K562 (cell line): Measurements from ENCODE around the gene HSD11B1L. TPM values are rescaled to one million over a fixed set of nuclear protein-coding genes. Genes with fewer than 3 reads are reported as not detected.

Source experiments
- ATAC-seq: fragments of 200-7000 bp; cut with Tn5 transposase; 3 replicates; pipeline ENCODE4 v1.9.1; 2020; ENCODE audit warnings: moderate library complexity
- BruUV-seq: library from RNA; stranded (reverse); fragments of 400-500 nt; replicated peaks from 2 replicates; lab custom pipeline; 2021; lab: Mats Ljungman, UMichigan
- CTCF ChIA-PET: fragments of 300-600 bp; formaldehyde crosslinking; extraction: SDS; loops from one replicate; lab custom pipeline; 2021; ENCODE audit warnings: low intra/inter-chr PET ratio; lab: Yijun Ruan, JAX
- POLR2A ChIA-PET: fragments of 300-600, 350-650 bp; sonication (Branson Sonifier 250); formaldehyde crosslinking; extraction: SDS; loops from one replicate; lab custom pipeline; 2021; ENCODE audit warnings: antibody characterized with exemption, inconsistent platforms; lab: Yijun Ruan, JAX
- DNase-seq, 4 experiments: peaks; one replicate each; pipeline versions ENCODE4 v3.0.0 to v3.0.0-alpha.2; 2011 to 2018; ENCODE audit warnings: low spot score in 3 of 4, mixed read lengths in 3 of 4; ENCODE audit errors: extremely low read depth in 1 of 4
- FAIRE-seq: peaks from 2 replicates; lab custom pipeline; 2011; peaks lifted over from hg19 to GRCh38; lab: Jason Lieb, UNC
- H2AFZ ChIP-seq: 2 replicates; pipeline ENCODE4 v1.6.0; 2011; ENCODE audit warnings: low read depth, low read length, control low read depth, inconsistent platforms
- H3K27ac ChIP-seq: fragments of 200-600 bp; 3 replicates; pipeline ENCODE4 v1.8.0; 2011; ENCODE audit warnings: low read depth, mild to moderate bottlenecking, control low read depth, inconsistent platforms, low read length, moderate library complexity, mixed read lengths; ENCODE audit errors: extremely low read depth
- H3K27me3 ChIP-seq, 2 experiments: fragments of 300-600 bp in 1 of 2; 2 replicates in 1 of 2; 3 replicates in 1 of 2; pipeline versions ENCODE4 v1.6.0 to v1.8.0; 2011; ENCODE audit warnings: inconsistent platforms in 2 of 2, low read length in 2 of 2, mild to moderate bottlenecking in 1 of 2, mixed read lengths in 1 of 2, moderate library complexity in 1 of 2; ENCODE audit not compliant: control insufficient read depth in 2 of 2, insufficient read depth in 2 of 2
- H3K36me3 ChIP-seq: fragments of 300-600 bp; 3 replicates; pipeline ENCODE4 v1.8.0; 2011; ENCODE audit warnings: mild to moderate bottlenecking, low read length, inconsistent platforms; ENCODE audit not compliant: control insufficient read depth, insufficient read depth
- H3K4me1 ChIP-seq, 2 experiments: fragments of 200-600 bp in 1 of 2; replicated peaks in 1 of 2; 2 replicates in 1 of 2; 3 replicates in 1 of 2; pipeline versions ENCODE4 v1.5.1 to v1.8.0; 2011; ENCODE audit warnings: inconsistent platforms in 2 of 2, low read length in 2 of 2, mild to moderate bottlenecking in 1 of 2, mixed read lengths in 1 of 2, moderate library complexity in 1 of 2; ENCODE audit not compliant: control insufficient read depth in 2 of 2, insufficient read depth in 2 of 2
- H3K4me2 ChIP-seq: 2 replicates; pipeline ENCODE4 v1.6.1; 2011; ENCODE audit warnings: low read length, control low read depth, inconsistent platforms, mixed read lengths; ENCODE audit not compliant: insufficient read depth
- H3K4me3 ChIP-seq: fragments of 200-600 bp; sonication (generic), shearing (Covaris generic); 2 replicates; pipeline ENCODE4 v1.5.1; 2016; ENCODE audit warnings: control low read depth, inconsistent platforms
- H3K79me2 ChIP-seq: fragments of 200-600 bp; 3 replicates; pipeline ENCODE4 v1.8.0; 2011; ENCODE audit warnings: low read length, inconsistent platforms; ENCODE audit not compliant: control insufficient read depth, insufficient read depth
- H3K9ac ChIP-seq, 2 experiments: 2 replicates each; pipeline versions ENCODE4 v1.6.0 to v1.6.1; 2011; ENCODE audit warnings: low read depth in 2 of 2, low read length in 2 of 2, control low read depth in 1 of 2, inconsistent platforms in 1 of 2, mild to moderate bottlenecking in 1 of 2, mixed read lengths in 1 of 2; ENCODE audit not compliant: insufficient read depth in 1 of 2
- H3K9me1 ChIP-seq: one replicate; pipeline ENCODE4 v1.6.0; 2011; ENCODE audit warnings: inconsistent platforms, mild to moderate bottlenecking, low read length, moderate library complexity; ENCODE audit not compliant: control insufficient read depth, insufficient read depth
- H3K9me3 ChIP-seq: replicated peaks from 2 replicates; pipeline ENCODE4 v1.5.1; 2011; ENCODE audit warnings: low read depth, low read length, inconsistent platforms; ENCODE audit not compliant: control insufficient read depth, insufficient read depth
- H4K20me1 ChIP-seq: replicated peaks from 2 replicates; pipeline ENCODE4 v1.6.1; 2011; ENCODE audit warnings: low read length, inconsistent platforms, mixed read lengths; ENCODE audit not compliant: control insufficient read depth, insufficient read depth
- BRCA1 ChIP-seq, 2 experiments: fragments of 450-650 bp in 1 of 2; sonication (generic) in 1 of 2; formaldehyde crosslinking in 1 of 2; IDR thresholded peaks; 2 replicates each; pipeline versions ENCODE4 v1.5.0 to v1.6.1; 2017 to 2020; ENCODE audit warnings: mild to moderate bottlenecking in 1 of 2, missing genetic modification reagents in 1 of 2
- CTCFL ChIP-seq: IDR thresholded peaks from 2 replicates; pipeline ENCODE4 v1.6.1; 2011; ENCODE audit warnings: borderline replicate concordance, low read depth, mild to moderate bottlenecking, moderate library complexity, low read length; ENCODE audit not compliant: insufficient read depth, poor library complexity, severe bottlenecking
- EGR1 ChIP-seq: fragments of 450-650 bp; conservative IDR thresholded peaks from 2 replicates; pipeline ENCODE4 v1.6.1; 2017; ENCODE audit warnings: mild to moderate bottlenecking
- GTF2F1 ChIP-seq: IDR thresholded peaks from 2 replicates; pipeline ENCODE4 v1.6.1; 2011; ENCODE audit warnings: low read depth, low read length, improper control_type of control experiment
- KLF16 ChIP-seq: IDR thresholded peaks from 2 replicates; pipeline ENCODE4 v1.6.1; 2016; ENCODE audit warnings: antibody characterized with exemption
- NR2C2 ChIP-seq, 2 experiments: fragments of 200-800 bp in 1 of 2; sonication (Bioruptor generic) in 1 of 2; sonication (generic) in 1 of 2; formaldehyde crosslinking in 1 of 2; IDR thresholded peaks; 2 replicates each; pipeline versions ENCODE4 v1.6.1 to v1.8.0; 2016 to 2022; ENCODE audit warnings: mild to moderate bottlenecking in 1 of 2, missing compliant biosample characterization in 1 of 2, missing genetic modification characterization in 1 of 2, missing genetic modification reagents in 1 of 2
- SIN3A ChIP-seq, 2 experiments: fragments of 150-350 bp in 1 of 2; IDR thresholded peaks; 2 replicates each; pipeline ENCODE4 v1.6.1; 2011 to 2016; ENCODE audit warnings: borderline replicate concordance in 2 of 2, low read depth in 2 of 2, low read length in 2 of 2, mild to moderate bottlenecking in 2 of 2, moderate library complexity in 2 of 2; ENCODE audit not compliant: control insufficient read depth in 1 of 2
- TOE1 ChIP-seq, 2 experiments: fragments of 450-650 bp in 1 of 2; sonication (generic) in 1 of 2; formaldehyde crosslinking in 1 of 2; IDR thresholded peaks; 2 replicates each; pipeline versions ENCODE4 v1.7.1 to v1.8.0; 2016 to 2022; ENCODE audit warnings: borderline replicate concordance in 2 of 2, mild to moderate bottlenecking in 2 of 2, antibody characterized with exemption in 1 of 2, inconsistent platforms in 1 of 2, low read depth in 1 of 2, missing genetic modification reagents in 1 of 2, moderate library complexity in 1 of 2
- ZNF175 ChIP-seq: fragments of 200-800 bp; sonication (Bioruptor generic); IDR thresholded peaks from 2 replicates; pipeline ENCODE4 v1.6.1; 2016; ENCODE audit warnings: low read depth, mild to moderate bottlenecking, missing genetic modification characterization, missing compliant biosample characterization
- ZNF740 ChIP-seq, 3 experiments: fragments of 200-800 bp in 1 of 3; sonication (Bioruptor generic) in 1 of 3; sonication (generic) in 1 of 3; formaldehyde crosslinking in 1 of 3; IDR thresholded peaks; 2 replicates each; pipeline versions ENCODE4 v1.6.1 to v1.8.0; 2016 to 2022; ENCODE audit warnings: mild to moderate bottlenecking in 2 of 3, missing compliant biosample characterization in 2 of 3, missing genetic modification characterization in 2 of 3, missing genetic modification reagents in 1 of 3
- ZNF77 ChIP-seq: fragments of 250-450 bp; sonication (Bioruptor Pico); IDR thresholded peaks from 2 replicates; pipeline ENCODE4 v1.5.0; 2020
- WGBS: fragments of 100-300 bp; shearing (Covaris generic); methylation state at CpG from one replicate; pipeline ENCODE4 v1.1.6; 2016; ENCODE audit warnings: low coverage, mixed read lengths; ENCODE audit not compliant: insufficient coverage; ENCODE audit errors: missing lambda C conversion rate; 5-methylcytosine and 5-hydroxymethylcytosine counted together
- in situ Hi-C: fragments of 300-500 bp; cut with MboI; formaldehyde crosslinking; loops from 4 replicates; pipeline ENCODE4 v1.15.0; 2018; ENCODE audit warnings: inconsistent platforms, mixed read lengths
- intact Hi-C: fragments of 100-400 bp; cut with micrococcal nuclease; formaldehyde crosslinking; loops from 2 replicates; pipeline ENCODE4 v1.14.2; 2022
- polyA plus RNA-seq, 8 experiments: library from polyadenylated mRNA; depleted of rRNA in 4 of 8; stranded (reverse) in 5 of 8; unstranded in 3 of 8; fragments of >200 nt; fragmentation: Nextera tagmentation in 2 of 8; fragmentation: Illumina TruSeq in 1 of 8; extraction: Ambion mirVana in 2 of 8; extraction: Trizol in 1 of 8; gene quantifications; 2 replicates each; pipeline versions ENCODE4 v1.2.1 to v1.2.3, GENCODE V29; 2011 to 2014; ENCODE audit warnings: inconsistent platforms in 1 of 8, missing spikeins in 1 of 8
- total RNA-seq, 7 experiments: library from RNA; depleted of rRNA in 6 of 7; stranded (reverse); fragments of >200 nt in 6 of 7; fragmentation: Illumina TruSeq in 2 of 7; extraction: Trizol in 2 of 7; gene quantifications; 2 replicates each; pipeline versions ENCODE4 v1.2.1 to v1.2.3, GENCODE V29; 2011 to 2021; ENCODE audit warnings: low replicate concordance in 1 of 7
- TF ChIP-seq, protein P1 (sequence below): fragments of 200-800 bp; sonication (Bioruptor generic); IDR thresholded peaks from 2 replicates; pipeline ENCODE4 v1.6.1; 2017; ENCODE audit warnings: missing genetic modification characterization, missing compliant biosample characterization

The HSD11B1L gene
- total and polyA plus RNA-seq, 9 of the 15 experiments (the other 6 are each of a cell fraction or from before 2014, with no cell fraction given) = 0.31 to 7.7 (median 2.3) TPM

DNA sequence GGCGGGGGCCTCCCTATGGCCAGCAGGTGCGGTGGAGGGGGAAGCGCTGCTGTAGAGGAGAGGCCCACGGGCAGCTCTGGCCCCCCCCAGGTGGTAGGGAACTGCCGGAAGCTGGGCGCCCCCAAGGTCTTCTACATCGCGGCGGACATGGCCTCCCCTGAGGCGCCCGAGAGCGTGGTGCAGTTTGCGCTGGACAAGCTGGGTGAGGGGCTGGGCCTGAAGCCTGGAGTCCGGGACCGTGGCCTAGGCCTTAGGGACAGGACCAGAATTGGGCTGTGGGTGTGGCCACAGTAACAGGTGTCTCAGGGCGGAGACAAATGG lies 5.5 kb downstream of the HSD11B1L start (continued):
- TF ChIP-seq ZNF740 (CRISPR knock-in tag; IDR thresholded peaks at IDR 0.05) = 0 out of 2 replicates have a peak, but pooled peaks have one; percentile 58
- no peak for TF ChIP-seq ZNF740 (tag; IDR thresholded peaks at IDR 0.05)
- 0 out of 4 replicates have a peak, but pooled peaks of 1 of the 2 experiments have one; percentile 26 for TF ChIP-seq SIN3A (IDR thresholded peaks at IDR 0.05; ENCODE audit: borderline replicate concordance in 2 of 2, control insufficient read depth in 1 of 2, low read depth in 2 of 2, low read length in 2 of 2)

- in situ Hi-C loops = no loop called here
- ChIA-PET POLR2A (interaction anchor here (0.8 to 2.0 kb wide), 11 partner anchors 8 to 104 kb away, joined by 3 to 16 read pairs (median 4); partner anchors contain the start of genes CATSPERD, DUS3L and LONP1), CTCF (no interaction called here)
- Histone ChIP-seq H2AFZ (peak overlapping the region; percentile 91), H3K9me1 (peaks cover under 1% of the 10 kb centered on the region), H3K9ac (peak overlapping the region; percentile 64 to 90; a peak in 3 of 4 replicates), H3K9me3 (no peaks in the 10 kb centered on the region), H3K79me2 (peaks cover 18% of the 10 kb centered on the region), H3K4me2 (peak overlapping the region; percentile 73), H3K36me3 (peaks cover 15% of the 10 kb centered on the region; the same call in 2 of the 3 replicates), H3K27me3 (no peaks in the 10 kb centered on the region), H3K4me3 (peak overlapping the region; percentile 59), H3K4me1 (peaks cover 19 to 53% of the 10 kb centered on the region in 2 experiments), H4K20me1 (peaks cover 16% of the 10 kb centered on the region), H3K27ac (peak overlapping the region; percentile 81)
- under 1% methylated on average over 44 of the region's 59 CpGs for WGBS
- DNase-seq (peak; percentile 95 to 99 (median 96)), ATAC-seq (peak; percentile 77), FAIRE-seq (peak; percentile 95)
- intact Hi-C loops = loop anchor here (2.0 to 10.0 kb wide), 2 partner anchors 62 to 138 kb away; partner anchors contain the start of genes SAFB and SAFB2
- BruUV-seq = no TSS peak
- TF ChIP-seq ZNF77 (CRISPR knock-in tag) (no peak), TOE1 (IDR thresholded peaks at IDR 0.05; ENCODE audit: borderline replicate concordance) (peak; percentile 63; the same call in 1 of the 2 replicates), TOE1 (CRISPR knock-in tag; IDR thresholded peaks at IDR 0.05; ENCODE audit: borderline replicate concordance, low read depth) (no peak), EGR1 (peak; percentile 74), BRCA1 (IDR thresholded peaks at IDR 0.05) (no peak), BRCA1 (CRISPR knock-in tag; IDR thresholded peaks at IDR 0.05) (no peak), KLF16 (no peak), CTCFL (no peak), ZNF175 (CRISPR knock-in tag) (no peak), GTF2F1 (no peak), NR2C2 (CRISPR knock-in tag; IDR thresholded peaks at IDR 0.05) (no peak; the same call in 1 of the 2 replicates), NR2C2 (tag; IDR thresholded peaks at IDR 0.05) (peak; percentile 14; the same call in 1 of the 2 replicates)
- TF ChIP-seq, protein P1, sequence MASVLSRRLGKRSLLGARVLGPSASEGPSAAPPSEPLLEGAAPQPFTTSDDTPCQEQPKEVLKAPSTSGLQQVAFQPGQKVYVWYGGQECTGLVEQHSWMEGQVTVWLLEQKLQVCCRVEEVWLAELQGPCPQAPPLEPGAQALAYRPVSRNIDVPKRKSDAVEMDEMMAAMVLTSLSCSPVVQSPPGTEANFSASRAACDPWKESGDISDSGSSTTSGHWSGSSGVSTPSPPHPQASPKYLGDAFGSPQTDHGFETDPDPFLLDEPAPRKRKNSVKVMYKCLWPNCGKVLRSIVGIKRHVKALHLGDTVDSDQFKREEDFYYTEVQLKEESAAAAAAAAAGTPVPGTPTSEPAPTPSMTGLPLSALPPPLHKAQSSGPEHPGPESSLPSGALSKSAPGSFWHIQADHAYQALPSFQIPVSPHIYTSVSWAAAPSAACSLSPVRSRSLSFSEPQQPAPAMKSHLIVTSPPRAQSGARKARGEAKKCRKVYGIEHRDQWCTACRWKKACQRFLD (CRISPR knock-in tag) = peak; percentile 61; the same call in 1 of the 2 replicates
These were observed 6.0 kb downstream of the HSD11B1L start for GRCh38 chr19:5686647-5687359.
